Keratinocyte (primary cell): ENCODE results near the gene FKBP10. TPM values are rescaled to one million over a fixed set of nuclear protein-coding genes. Genes with fewer than 3 reads are reported as not detected.

Experiments
- DNase-seq: peaks from one replicate; pipeline ENCODE4 v3.0.0-alpha.2; 2011; ENCODE audit warnings: low read depth, missing footprints, low spot score
- FAIRE-seq: peaks from 2 replicates; lab custom pipeline; 2011; peaks lifted over from hg19 to GRCh38; lab: Jason Lieb, UNC
- H2AFZ ChIP-seq: 2 replicates; pipeline ENCODE4 v1.6.0; 2012; ENCODE audit warnings: low read length, control low read depth, inconsistent platforms; ENCODE audit not compliant: control insufficient read depth
- H3K27ac ChIP-seq: 2 replicates; pipeline ENCODE4 v1.5.1; 2011; ENCODE audit warnings: low read length; ENCODE audit not compliant: control insufficient read depth, insufficient read depth
- H3K27me3 ChIP-seq: 3 replicates; pipeline ENCODE4 v1.6.0; 2011; ENCODE audit warnings: low read length; ENCODE audit not compliant: control insufficient read depth, insufficient read depth; ENCODE audit errors: extremely low read depth
- H3K36me3 ChIP-seq, 2 experiments: 2 replicates in 1 of 2; 3 replicates in 1 of 2; pipeline ENCODE4 v1.5.1; 2011; ENCODE audit warnings: low read length in 2 of 2, mild to moderate bottlenecking in 1 of 2; ENCODE audit not compliant: control insufficient read depth in 2 of 2, insufficient read depth in 2 of 2; ENCODE audit errors: extremely low read depth in 1 of 2
- H3K4me1 ChIP-seq: 3 replicates; pipeline ENCODE4 v1.5.1; 2011; ENCODE audit warnings: low read length; ENCODE audit not compliant: control insufficient read depth, insufficient read depth; ENCODE audit errors: extremely low read depth
- H3K4me2 ChIP-seq: 3 replicates; pipeline ENCODE4 v1.6.0; 2011; ENCODE audit warnings: low read depth, low read length; ENCODE audit not compliant: control insufficient read depth, insufficient read depth; ENCODE audit errors: extremely low read depth
- H3K4me3 ChIP-seq, 3 experiments: fragments of 200-600 bp in 1 of 3; sonication (generic) in 1 of 3; 2 replicates in 2 of 3; 3 replicates in 1 of 3; pipeline ENCODE4 v1.5.1; 2011 to 2016; ENCODE audit warnings: low read length in 3 of 3, mild to moderate bottlenecking in 3 of 3, control low read depth in 2 of 3, inconsistent platforms in 1 of 3, low read depth in 1 of 3, mixed read lengths in 1 of 3, mixed run types in 1 of 3, moderate library complexity in 1 of 3; ENCODE audit not compliant: control insufficient read depth in 2 of 3, insufficient read depth in 2 of 3; ENCODE audit errors: extremely low read depth in 1 of 3
- H3K79me2 ChIP-seq: 2 replicates; pipeline ENCODE4 v1.6.0; 2012; ENCODE audit warnings: low read length; ENCODE audit not compliant: control insufficient read depth, insufficient read depth
- H3K9ac ChIP-seq: 3 replicates; pipeline ENCODE4 v1.6.0; 2011; ENCODE audit warnings: low read length; ENCODE audit not compliant: control insufficient read depth, insufficient read depth; ENCODE audit errors: extremely low read depth
- H3K9me1 ChIP-seq: 3 replicates; pipeline ENCODE4 v1.6.0; 2011; ENCODE audit warnings: low read length; ENCODE audit not compliant: control insufficient read depth, insufficient read depth; ENCODE audit errors: extremely low read depth
- H3K9me3 ChIP-seq: 2 replicates; pipeline ENCODE4 v1.5.1; 2012; ENCODE audit warnings: low read depth, low read length; ENCODE audit not compliant: control insufficient read depth
- H4K20me1 ChIP-seq: 3 replicates; pipeline ENCODE4 v1.6.0; 2011; ENCODE audit warnings: low read length; ENCODE audit not compliant: control insufficient read depth, insufficient read depth; ENCODE audit errors: extremely low read depth
- CTCF ChIP-seq, 3 experiments: IDR thresholded peaks in 1 of 3; conservative IDR thresholded peaks in 1 of 3; optimal IDR thresholded peaks in 1 of 3; 2 replicates in 2 of 3; 3 replicates in 1 of 3; pipeline versions ENCODE3 to v1.5.1; 2011; ENCODE audit warnings: low read length in 3 of 3, mild to moderate bottlenecking in 3 of 3, moderate library complexity in 2 of 3, control low read depth in 1 of 3, inconsistent platforms in 1 of 3; ENCODE audit not compliant: insufficient read depth in 2 of 3; ENCODE audit errors: extremely low read depth in 1 of 3
- EZH2 ChIP-seq: IDR thresholded peaks from one replicate; pipeline ENCODE4 v1.6.1; 2012; ENCODE audit warnings: inconsistent platforms, mild to moderate bottlenecking, low read length, moderate library complexity
- dilution Hi-C: fragments of 300-500 bp; cut with MboI; formaldehyde crosslinking; loops from one replicate; pipeline ENCODE4 v1.7.0; 2020; ENCODE audit warnings: low sequenced_read_pairs; ENCODE audit not compliant: extremely low pct_ligation_motif_present
- polyA plus RNA-seq, 5 experiments: library from polyadenylated mRNA; depleted of rRNA in 3 of 5; stranded (reverse) in 3 of 5; stranded (forward) in 1 of 5; unstranded in 1 of 5; fragments of >200 nt; gene quantifications; 1 replicate in 1 of 5; 2 replicates in 3 of 5; 3 replicates in 1 of 5; pipeline versions ENCODE4 v1.2.1 to v1.2.3, GENCODE V29; 2011 to 2012; ENCODE audit warnings: missing spikeins in 2 of 5, low read depth in 1 of 5, low replicate concordance in 1 of 5

Gene FKBP10
- polyA plus RNA-seq, 1 donor (not counting 4 experiments of a cell fraction or from before 2014, with no cell fraction given), result 0.38 TPM

- Histone ChIP-seq H3K36me3 (peaks cover 15 to 26% of the 10 kb centered on the region in 2 experiments), H3K9me1 (peaks cover 7% of the 10 kb centered on the region), H3K9me3 (no peaks in the 10 kb centered on the region), H3K4me1 (peaks cover 52% of the 10 kb centered on the region), H3K27ac (peak overlapping the region; percentile 85), H3K9ac (peak overlapping the region; percentile 90), H3K79me2 (peaks cover 80% of the 10 kb centered on the region), H3K4me2 (peak overlapping the region; percentile 100), H3K4me3 (peak overlapping the region; percentile 51 to 60 (median 54)), H3K27me3 (no peaks in the 10 kb centered on the region), H2AFZ (no peak overlapping the region), H4K20me1 (peaks cover 30% of the 10 kb centered on the region)
- DNase-seq, result no peak
- dilution Hi-C loops, result no loop called here
- no peak for FAIRE-seq
- TF ChIP-seq CTCF (optimal IDR thresholded peaks at IDR 0.05 in 1 of 3, IDR thresholded peaks at IDR 0.05 in 1 of 3, conservative IDR thresholded peaks at IDR 0.05 in 1 of 3; ENCODE audit: extremely low read depth in 1 of 3, insufficient read depth in 2 of 3, low read length in 3 of 3) (no peak), EZH2 (no peak)
Measured at GRCh38 chr17:41782142-41782541, 30.7 kb upstream of the FKBP10 start.

DNA sequence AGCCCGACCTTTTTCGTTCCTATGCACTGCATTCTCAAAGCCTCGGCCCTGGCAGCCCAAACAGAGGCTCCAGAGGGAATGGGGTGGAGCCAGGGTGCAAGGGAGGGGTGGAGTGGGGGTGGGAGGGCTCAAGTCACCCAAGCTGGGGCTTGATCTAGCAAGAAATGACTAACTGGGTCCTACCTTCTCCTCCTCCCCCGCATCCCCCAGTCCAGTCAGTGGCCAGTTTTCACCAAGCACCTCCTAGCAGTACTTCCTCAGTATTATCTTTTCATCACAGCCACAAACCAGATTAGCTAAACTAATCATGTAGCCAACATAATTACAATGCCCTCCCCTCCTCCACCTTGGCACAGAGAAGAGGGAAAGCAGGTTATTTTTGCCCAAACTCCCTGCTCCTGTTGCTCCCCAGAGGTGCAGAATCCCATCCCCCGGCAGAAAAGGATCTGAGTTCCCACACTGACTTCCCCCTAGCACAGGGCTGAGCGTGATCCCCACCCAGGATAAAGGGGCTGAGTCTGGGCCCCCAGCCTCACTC, 28.5 kb upstream of the FKBP10 start:
- Histone ChIP-seq H3K9ac (peak overlapping the region; percentile 90), H3K4me3 (peak overlapping the region; percentile 51 to 91 (median 60)), H3K9me1 (peaks cover 7% of the 10 kb centered on the region), H3K27me3 (no peaks in the 10 kb centered on the region), H3K79me2 (peaks cover 62% of the 10 kb centered on the region), H2AFZ (no peak overlapping the region), H3K9me3 (no peaks in the 10 kb centered on the region), H3K36me3 (peaks cover 6 to 23% of the 10 kb centered on the region in 2 experiments), H3K27ac (peak overlapping the region; percentile 85), H3K4me1 (peaks cover 55% of the 10 kb centered on the region), H4K20me1 (peaks cover 21% of the 10 kb centered on the region), H3K4me2 (peak overlapping the region; percentile 100)
- peak; percentile 90 for FAIRE-seq
- dilution Hi-C loops, result no loop called here
- DNase-seq, result no peak
- TF ChIP-seq EZH2 (no peak), CTCF (optimal IDR thresholded peaks at IDR 0.05 in 1 of 3, IDR thresholded peaks at IDR 0.05 in 1 of 3, conservative IDR thresholded peaks at IDR 0.05 in 1 of 3; ENCODE audit: extremely low read depth in 1 of 3, insufficient read depth in 2 of 3, low read length in 3 of 3) (no peak)
